Activated CD8-positive, alpha-beta memory T cell treated with anti-CD3 and anti-CD28 coated beads, Interleukin-2, amount 50 U/mL, for 48 hours (primary cell): ENCODE results near the gene CDYL2.

Experiments
- DNase-seq: peaks from one replicate; pipeline ENCODE4 v3.0.0-alpha.2; 2020

The CDYL2 gene

DNA sequence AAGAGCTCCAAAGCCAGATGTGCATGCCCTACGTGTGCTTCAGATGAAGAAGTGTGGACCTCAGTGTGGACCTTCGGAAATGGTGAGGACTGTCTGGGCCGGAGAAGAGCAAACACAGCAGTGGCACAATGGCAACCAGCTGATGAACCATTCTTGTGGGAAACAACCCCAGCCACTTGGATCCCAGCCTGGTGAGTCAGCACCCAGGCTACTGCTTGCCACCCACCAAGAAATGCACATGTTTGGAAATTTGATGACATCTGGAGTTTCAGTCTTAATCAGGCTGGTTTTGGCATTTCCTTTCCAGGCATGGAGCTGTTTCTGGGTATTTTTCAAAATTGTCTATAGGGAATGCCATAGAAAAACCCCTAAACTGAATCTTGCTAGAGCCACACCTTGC, 220.9 kb downstream of the CDYL2 start:
- DNase-seq = peak; percentile 68

DNA sequence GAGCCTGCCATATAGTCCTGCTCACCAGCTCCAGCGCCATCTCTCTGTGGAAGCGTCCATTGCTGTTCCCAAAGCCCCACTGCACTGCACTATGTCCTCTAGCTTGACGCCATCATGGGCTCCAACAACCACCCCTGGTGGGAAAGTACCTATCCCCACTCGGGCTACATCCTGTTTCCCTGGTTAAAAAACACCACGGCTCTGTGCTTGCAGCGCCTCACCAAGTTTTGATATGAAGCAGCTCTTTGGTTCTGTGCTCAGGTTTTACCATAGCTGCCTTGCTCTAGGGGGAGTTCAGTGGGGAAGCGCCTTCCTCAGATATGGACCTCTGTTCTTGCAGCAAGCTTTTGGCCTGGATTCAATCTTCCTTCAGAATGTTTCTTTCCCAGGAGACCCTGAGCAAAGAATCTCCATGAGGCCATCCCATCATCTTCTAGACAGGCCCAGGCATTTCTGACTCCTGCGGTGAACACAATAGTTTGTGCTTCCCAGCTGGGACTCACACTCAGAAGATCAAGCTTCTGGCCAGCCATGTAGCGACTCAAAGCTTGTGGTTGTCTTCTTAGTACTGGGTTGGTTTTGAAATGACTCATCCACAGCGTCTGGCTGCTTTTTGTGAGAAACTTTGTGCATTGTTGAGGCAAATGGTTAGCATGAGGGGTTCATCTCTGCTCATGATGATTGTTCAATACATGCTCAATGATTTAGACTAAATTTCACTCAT, 224.1 kb downstream of the CDYL2 start:
- DNase-seq = peak; percentile 76

DNA sequence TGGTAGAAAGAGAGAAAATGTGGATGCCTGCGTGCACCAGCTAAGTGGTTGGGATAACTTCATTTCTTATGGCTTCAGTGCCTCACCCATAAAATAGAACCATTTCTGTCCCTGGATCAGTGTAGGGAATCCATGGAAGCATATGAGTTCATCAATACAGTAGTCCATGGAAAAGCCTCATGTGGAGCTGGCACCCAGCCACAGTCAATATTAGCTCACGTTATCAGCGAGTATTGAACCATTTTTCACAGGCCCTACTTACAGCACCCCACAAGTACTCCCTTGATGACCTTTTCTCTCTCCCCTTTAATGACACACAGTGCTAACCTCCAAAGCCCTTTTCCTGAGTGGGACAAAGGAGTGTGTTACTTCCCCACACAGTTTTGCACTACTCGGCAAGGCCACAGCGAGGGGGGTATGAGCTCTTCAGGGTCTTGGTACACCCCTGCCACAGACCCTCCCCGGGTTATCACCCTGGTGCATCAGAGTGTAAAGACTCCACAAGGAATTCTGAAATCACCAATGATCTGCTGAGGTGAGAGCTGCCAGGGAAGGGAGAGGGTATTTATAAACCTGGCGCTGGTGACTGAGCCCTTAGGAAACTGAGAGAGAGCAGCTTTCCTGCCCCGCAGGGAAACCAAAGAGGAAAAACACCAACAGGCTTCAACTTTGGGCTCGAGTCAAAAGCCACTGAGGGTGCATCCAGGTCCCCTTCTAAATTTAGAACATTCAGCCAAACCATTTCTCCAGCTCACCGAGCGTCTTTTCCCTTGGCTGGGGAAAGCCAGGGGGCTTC, 226.7 kb downstream of the CDYL2 start:
- DNase-seq = no peak

DNA sequence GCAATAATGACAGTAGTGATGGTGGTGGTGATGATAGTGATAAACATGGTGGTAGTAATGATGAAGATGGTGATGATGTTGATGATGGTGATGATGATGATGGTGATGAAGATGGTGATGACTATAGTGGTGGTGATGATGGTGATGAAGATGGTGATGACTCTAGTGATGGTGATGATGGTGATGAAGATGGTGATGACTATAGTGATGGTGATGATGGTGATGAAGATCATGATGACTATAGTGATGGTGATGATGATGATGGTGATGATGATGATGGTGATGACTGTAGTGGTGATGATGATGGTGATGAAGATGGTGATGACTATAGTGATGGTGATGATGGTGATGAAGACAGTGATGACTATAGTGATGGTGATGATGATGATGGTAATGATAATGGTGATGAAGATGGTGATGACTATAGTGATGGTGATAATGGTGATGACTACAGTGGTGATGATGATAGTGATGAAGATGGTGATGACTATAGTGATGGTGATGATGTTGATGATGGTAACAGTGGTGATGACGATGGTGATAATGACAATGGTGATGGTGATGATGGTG, 228.0 kb downstream of the CDYL2 start:
- DNase-seq = no peak

- no peak for DNase-seq
These were observed 230.7 kb downstream of the CDYL2 start for GRCh38 chr16:80573700-80574120.

GRCh38 chr16:80570106-80570478, 234.3 kb downstream of the CDYL2 start:
- DNase-seq = no peak

DNA sequence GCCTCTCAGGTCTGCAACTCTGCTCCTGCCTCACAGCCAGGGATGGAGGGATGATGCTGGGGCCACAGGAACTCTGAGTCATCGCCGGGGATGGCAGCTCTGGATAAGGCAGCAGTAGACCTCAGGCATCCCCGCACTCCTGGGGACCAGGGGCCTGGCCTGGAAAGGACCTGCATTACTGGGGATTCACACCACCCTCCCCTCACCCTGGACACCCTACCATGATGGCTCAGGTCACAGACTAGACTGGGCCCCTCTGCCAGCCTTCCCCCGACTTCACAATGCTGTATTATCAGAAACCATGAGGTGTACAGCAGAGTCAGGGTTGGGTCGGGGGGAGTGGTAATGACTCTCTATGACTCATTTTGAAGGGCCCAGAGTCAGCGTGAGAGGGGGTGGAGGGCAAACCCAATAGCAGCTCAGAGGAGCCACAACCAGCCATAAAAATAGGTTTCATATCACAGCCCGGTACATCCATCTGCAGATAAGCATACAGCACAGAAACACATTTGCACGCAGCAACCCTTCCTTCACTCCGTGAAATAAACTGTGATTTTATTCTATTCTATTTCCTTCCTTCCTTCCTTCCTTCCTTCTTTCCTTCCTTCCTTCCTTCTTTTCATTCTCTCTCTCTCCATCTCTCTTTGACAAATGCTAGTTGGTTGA, 234.8 kb downstream of the CDYL2 start:
- peak; percentile 81 for DNase-seq

DNA sequence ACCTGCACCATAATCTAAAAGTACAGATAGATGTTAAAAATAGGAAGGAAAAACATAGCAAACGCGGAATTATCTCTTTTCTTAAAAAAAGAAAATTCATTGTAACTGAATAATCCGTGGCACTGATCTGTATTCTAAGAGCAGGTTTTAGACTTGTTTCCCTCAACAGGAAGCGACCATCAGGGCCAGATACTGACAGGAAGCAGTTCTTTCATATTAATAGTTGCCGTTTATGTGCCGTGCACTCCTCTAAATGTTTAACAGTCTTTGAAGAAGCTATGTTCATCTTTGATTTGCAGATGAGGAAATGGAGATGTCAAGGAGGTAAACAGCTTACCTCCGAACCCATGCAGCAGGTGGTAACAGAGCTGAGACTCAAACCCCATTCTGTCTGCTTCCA, 240.0 kb downstream of the CDYL2 start:
- DNase-seq = no peak

GRCh38 chr16:80563066-80563465, 241.3 kb downstream of the CDYL2 start:
- DNase-seq = no peak

- DNase-seq = no peak
These were observed 245.0 kb downstream of the CDYL2 start for GRCh38 chr16:80559369-80559768.

DNA sequence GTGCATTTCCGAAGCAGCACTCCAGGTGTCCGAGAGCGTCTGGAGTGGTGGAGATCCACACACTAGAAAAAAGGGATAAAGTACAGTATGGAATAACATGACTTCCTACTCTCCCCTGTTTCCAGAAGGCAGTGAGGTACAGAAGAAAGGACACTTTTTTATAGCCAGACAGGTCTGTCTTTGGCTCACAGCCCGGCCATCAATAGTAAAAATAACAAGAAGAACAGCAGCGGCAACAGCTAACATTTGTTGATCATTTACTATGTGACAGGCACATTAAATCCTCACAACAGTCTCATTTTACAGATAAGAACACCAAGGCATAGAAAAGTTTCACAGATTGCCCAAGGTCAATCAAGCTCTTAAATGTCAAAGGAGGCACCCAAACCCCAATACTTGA, 247.4 kb downstream of the CDYL2 start:
- no peak for DNase-seq

- DNase-seq = no peak
These were observed 247.9 kb downstream of the CDYL2 start for GRCh38 chr16:80556481-80556880.

DNA sequence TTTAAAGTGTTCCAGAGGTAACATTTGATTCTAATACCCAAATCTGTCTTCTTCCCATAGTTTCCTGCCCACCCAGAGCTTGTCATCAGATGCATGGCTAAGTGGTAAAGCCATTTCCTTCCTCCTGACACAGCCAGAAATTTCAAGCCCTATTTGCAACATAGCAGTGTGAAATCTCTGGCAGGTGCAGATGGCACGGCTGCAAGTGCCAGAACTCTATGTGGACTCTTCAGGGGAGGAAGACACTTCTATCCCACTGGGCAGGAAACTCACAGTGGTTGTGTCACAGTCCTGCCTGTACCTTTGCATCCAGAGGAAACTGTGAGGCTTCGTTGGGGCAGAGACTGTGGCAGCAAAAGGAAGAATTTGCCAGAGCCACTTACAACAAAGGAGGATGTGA, 250.4 kb downstream of the CDYL2 start:
- DNase-seq = no peak

DNA sequence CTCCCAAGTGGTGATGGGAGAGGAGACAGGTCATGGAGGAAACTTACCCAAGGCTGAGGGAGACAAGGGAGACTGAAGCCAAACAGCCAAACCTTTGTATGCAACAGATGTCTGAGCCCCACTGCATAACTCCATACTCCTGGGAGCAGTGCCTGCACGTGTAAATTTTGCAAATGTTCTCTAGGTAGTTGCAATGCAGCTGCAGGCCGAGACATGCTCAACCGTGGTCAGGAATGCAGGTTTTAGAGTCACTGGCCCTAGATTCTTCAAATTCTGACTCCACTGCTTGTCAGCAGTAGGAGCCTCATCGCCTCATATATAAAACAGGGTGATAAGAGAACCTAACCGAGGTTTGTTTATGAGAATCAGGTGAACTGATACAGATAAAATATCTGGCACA, 252.1 kb downstream of the CDYL2 start:
- no peak for DNase-seq
